Measurements from ENCODE around the gene DOC2A.

The DOC2A gene

DNA sequence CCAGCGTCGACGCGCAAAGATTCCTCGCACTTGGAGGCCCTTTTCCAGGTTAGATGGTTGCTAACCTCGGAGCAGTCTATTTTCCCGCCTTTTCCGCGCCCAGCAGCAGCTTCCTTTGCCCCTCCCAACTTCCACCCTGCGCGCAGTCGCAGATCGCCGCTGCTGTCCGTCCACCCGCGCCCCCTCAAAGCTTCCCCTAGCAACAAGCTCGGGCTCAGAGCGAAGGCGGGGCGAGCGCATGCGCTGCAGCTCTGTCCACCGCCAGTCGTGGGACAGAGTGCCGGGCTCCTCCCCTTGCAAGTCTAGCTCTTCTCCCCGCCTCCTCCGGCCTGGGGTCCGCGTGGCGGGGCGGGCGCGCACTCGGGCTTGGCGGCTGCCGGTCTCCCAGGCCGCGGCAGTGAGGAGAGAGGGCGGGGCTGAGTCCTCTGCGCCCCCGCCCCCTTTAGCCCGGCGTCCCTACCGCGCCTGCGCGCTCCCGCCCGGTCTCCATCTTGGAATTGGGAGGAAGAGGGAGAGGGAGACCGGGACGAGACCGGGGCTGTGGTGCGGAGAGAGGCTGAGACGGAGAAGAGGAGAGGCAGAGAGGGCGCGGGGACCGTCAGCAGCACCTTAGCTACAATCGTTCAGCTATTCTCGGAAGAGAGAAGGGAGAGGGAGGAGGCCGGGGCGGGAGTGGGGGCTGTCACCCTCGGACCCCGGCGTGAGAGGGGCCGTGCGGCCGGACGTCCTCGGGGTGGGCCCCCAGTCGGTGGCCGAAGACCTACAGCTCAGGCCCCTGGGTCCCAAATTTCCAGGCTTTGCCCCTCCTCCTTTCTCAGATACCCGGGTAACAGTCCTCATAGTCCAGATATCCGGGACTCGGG, 37.2 kb downstream of the DOC2A start, which contains the start of gene TAOK2:
Gene TAOK2 (plus strand): TSS at position 485 of the 863 bp plus-strand sequence. CDS start 3,905 bp downstream, outside the sequence.
- peak; percentile 98 to 100 for DNase-seq
- Histone ChIP-seq H3K27ac (peak within 1 kb of the TSS; percentile 86 to 88), H3K27me3 (no peaks in the 10 kb centered on the region), H3K36me3 (peaks cover 14 to 40% (median 27%) of the 10 kb centered on the region in 3 donors), H3K4me1 (peaks cover 0 to 40% (median 28%) of the 10 kb centered on the region in 4 donors), H3K9me3 (no peaks in the 10 kb centered on the region), H3K4me3 (peak within 1 kb of the TSS; percentile 70 to 90)
- intact Hi-C loops (cut with DNase I; ENCODE audit: low total_unique reads), result no loop called here
- no peak for TF ChIP-seq CTCF (IDR thresholded peaks at IDR 0.05)

DNA sequence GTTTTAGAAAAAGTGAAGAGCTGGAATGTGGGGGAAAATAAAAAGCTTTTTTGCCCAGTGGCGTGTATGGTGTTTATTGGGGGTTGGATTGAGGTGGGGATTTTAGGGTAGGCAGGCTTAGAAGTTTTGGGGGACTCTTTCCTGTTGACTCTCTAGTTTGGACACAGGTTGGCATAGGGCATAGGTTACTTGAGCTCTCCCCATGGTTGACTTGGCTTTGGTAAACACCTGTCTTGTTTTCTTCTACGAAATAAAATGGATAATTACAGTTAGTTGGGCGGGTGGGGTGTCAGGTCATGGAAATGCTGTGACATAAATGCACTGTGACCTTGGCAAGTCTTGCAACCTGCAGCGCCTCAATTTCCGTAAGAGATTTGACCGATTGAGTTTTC, 37.8 kb downstream of the DOC2A start:
- no peak for DNase-seq
- no peak for TF ChIP-seq CTCF (IDR thresholded peaks at IDR 0.05)
- H3K27ac ChIP-seq, result peak overlapping the region; percentile 86 to 88

GRCh38 chr16:29972500-29972899, 38.3 kb downstream of the DOC2A start:
- H3K27me3 ChIP-seq, result no peaks in the 10 kb centered on the region
- no peak overlapping the region for H3K4me3 ChIP-seq
- no peaks in the 10 kb centered on the region for H3K9me3 ChIP-seq
- peak in 1 of 2 donors; percentile 25 for DNase-seq
- H3K4me1 ChIP-seq, result peaks cover 0 to 39% (median 28%) of the 10 kb centered on the region in 4 donors
- intact Hi-C loops (cut with DNase I; ENCODE audit: low total_unique reads), result no loop called here
- H3K27ac ChIP-seq, result peak overlapping the region in 1 of 2 donors; percentile 86
- no peak for TF ChIP-seq CTCF (IDR thresholded peaks at IDR 0.05)
- peaks cover 17 to 40% (median 26%) of the 10 kb centered on the region in 3 donors for H3K36me3 ChIP-seq

More for the DNA sequence above, 37.8 kb downstream of the DOC2A start:
- Histone ChIP-seq H3K9me3 (no peaks in the 10 kb centered on the region), H3K4me1 (peaks cover 0 to 40% (median 28%) of the 10 kb centered on the region in 4 donors), H3K36me3 (peaks cover 14 to 40% (median 27%) of the 10 kb centered on the region in 3 donors), H3K27me3 (no peaks in the 10 kb centered on the region), H3K4me3 (peak overlapping the region; percentile 70 to 90)
- intact Hi-C loops (cut with DNase I; ENCODE audit: low total_unique reads), result no loop called here

- Histone ChIP-seq H3K4me3 (no peak overlapping the region), H3K27ac (no peak overlapping the region), H3K4me1 (peaks cover 0 to 27% (median 20%) of the 10 kb centered on the region in 4 donors), H3K27me3 (no peaks in the 10 kb centered on the region), H3K36me3 (peaks cover 17 to 45% (median 26%) of the 10 kb centered on the region in 3 donors), H3K9me3 (no peaks in the 10 kb centered on the region)
- TF ChIP-seq CTCF (IDR thresholded peaks at IDR 0.05), result no peak
- intact Hi-C loops (cut with DNase I; ENCODE audit: low total_unique reads), result no loop called here
- peak in 1 of 2 donors; percentile 54 for DNase-seq
These were observed 39.5 kb downstream of the DOC2A start for GRCh38 chr16:29971304-29971703.

- no peaks in the 10 kb centered on the region for H3K27me3 ChIP-seq
- no peak overlapping the region for H3K4me3 ChIP-seq
- no peaks in the 10 kb centered on the region for H3K9me3 ChIP-seq
- peaks cover 17 to 65% (median 31%) of the 10 kb centered on the region in 3 donors for H3K36me3 ChIP-seq
- peaks cover 0 to 6% (median 4%) of the 10 kb centered on the region in 4 donors for H3K4me1 ChIP-seq
- peak in 1 of 2 donors; percentile 32 for DNase-seq
- H3K27ac ChIP-seq, result no peak overlapping the region
- no peak for TF ChIP-seq CTCF (IDR thresholded peaks at IDR 0.05)
- intact Hi-C loops (cut with DNase I; ENCODE audit: low total_unique reads), result no loop called here
These were observed 42.6 kb downstream of the DOC2A start for GRCh38 chr16:29968205-29968604.

All from tibial artery (tissue), 4 donors.